Endothelial cell of umbilical vein (primary cell): ENCODE results near the gene FRS2. TPM values are rescaled to one million over a fixed set of nuclear protein-coding genes. Genes with fewer than 3 reads are reported as not detected.

Experiments
- BruUV-seq: library from RNA; stranded (reverse); fragments of 400-500 nt; replicated peaks from 2 replicates; lab custom pipeline; 2021; lab: Mats Ljungman, UMichigan
- CTCF ChIA-PET: fragments of 300-600, 350-600 bp; sonication (Branson Sonifier 250); formaldehyde crosslinking; loops from one replicate; lab custom pipeline; 2021; ENCODE audit warnings: antibody characterized with exemption, inconsistent platforms; lab: Charles Lee
- POLR2A ChIA-PET: fragments of 300-600, 350-600 bp; sonication (Branson Sonifier 250); formaldehyde crosslinking; loops from one replicate; lab custom pipeline; 2021; ENCODE audit warnings: antibody characterized with exemption, inconsistent platforms; lab: Charles Lee
- DNase-seq: peaks from one replicate; pipeline ENCODE4 v3.0.0-alpha.2; 2011; ENCODE audit warnings: low read depth, low spot score
- FAIRE-seq: peaks from 2 replicates; lab custom pipeline; 2011; peaks lifted over from hg19 to GRCh38; lab: Jason Lieb, UNC
- H2AFZ ChIP-seq: 2 replicates; pipeline ENCODE4 v1.6.0; 2012; ENCODE audit warnings: low read depth, low read length, control low read depth, inconsistent platforms
- H3K27ac ChIP-seq: 2 replicates; pipeline ENCODE4 v1.5.1; 2011; ENCODE audit warnings: low read depth, mild to moderate bottlenecking, control low read depth, low read length, moderate library complexity; ENCODE audit not compliant: insufficient read depth
- H3K27me3 ChIP-seq, 2 experiments: 2 replicates each; pipeline versions ENCODE4 v1.6.0 to v1.6.1; 2011; ENCODE audit warnings: low read length in 2 of 2, mixed read lengths in 1 of 2; ENCODE audit not compliant: control insufficient read depth in 2 of 2, insufficient read depth in 2 of 2
- H3K36me3 ChIP-seq, 2 experiments: 2 replicates in 1 of 2; 3 replicates in 1 of 2; pipeline ENCODE4 v1.5.1; 2011; ENCODE audit warnings: low read length in 2 of 2, mild to moderate bottlenecking in 1 of 2, moderate library complexity in 1 of 2; ENCODE audit not compliant: control insufficient read depth in 2 of 2, insufficient read depth in 2 of 2; ENCODE audit errors: extremely low read depth in 1 of 2
- H3K4me1 ChIP-seq: 3 replicates; pipeline ENCODE4 v1.5.1; 2011; ENCODE audit warnings: mild to moderate bottlenecking, low read length; ENCODE audit not compliant: control insufficient read depth, insufficient read depth; ENCODE audit errors: extremely low read depth
- H3K4me2 ChIP-seq: 2 replicates; pipeline ENCODE4 v1.6.1; 2011; ENCODE audit warnings: low read length, control low read depth, mixed read lengths; ENCODE audit not compliant: insufficient read depth
- H3K4me3 ChIP-seq, 3 experiments: fragments of 200-600 bp in 1 of 3; sonication (generic), shearing (Covaris generic) in 1 of 3; replicated peaks in 1 of 3; 2 replicates each; pipeline ENCODE4 v1.5.1; 2011 to 2016; ENCODE audit warnings: control low read depth in 3 of 3, low read length in 3 of 3, mild to moderate bottlenecking in 2 of 3, inconsistent platforms in 1 of 3, low read depth in 1 of 3, moderate library complexity in 1 of 3; ENCODE audit not compliant: insufficient read depth in 1 of 3
- H3K79me2 ChIP-seq: 2 replicates; pipeline ENCODE4 v1.6.0; 2012; ENCODE audit warnings: low read length, inconsistent platforms; ENCODE audit not compliant: control insufficient read depth, insufficient read depth
- H3K9ac ChIP-seq: replicated peaks from 2 replicates; pipeline ENCODE3; 2011; ENCODE audit warnings: low read length, control low read depth; ENCODE audit not compliant: insufficient read depth; ENCODE audit errors: extremely low read depth
- H3K9me1 ChIP-seq: replicated peaks from 3 replicates; pipeline ENCODE4 v1.6.0; 2011; ENCODE audit warnings: mild to moderate bottlenecking, low read length; ENCODE audit not compliant: control insufficient read depth, insufficient read depth; ENCODE audit errors: extremely low read depth
- H3K9me3 ChIP-seq: replicated peaks from 2 replicates; pipeline ENCODE4 v1.5.1; 2012; ENCODE audit warnings: low read length, inconsistent platforms; ENCODE audit not compliant: control insufficient read depth, insufficient read depth
- H4K20me1 ChIP-seq: replicated peaks from 2 replicates; pipeline ENCODE3; 2011; ENCODE audit warnings: mild to moderate bottlenecking, low read length; ENCODE audit not compliant: control insufficient read depth, insufficient read depth; ENCODE audit errors: extremely low read depth
- EZH2 ChIP-seq: IDR thresholded peaks from 2 replicates; pipeline ENCODE4 v1.6.1; 2012; ENCODE audit warnings: borderline replicate concordance, low read depth, mild to moderate bottlenecking, moderate library complexity, low read length, inconsistent platforms; ENCODE audit not compliant: severe bottlenecking
- FOS ChIP-seq: IDR thresholded peaks from 2 replicates; pipeline ENCODE4 v1.6.1; 2011; ENCODE audit warnings: mild to moderate bottlenecking, low read length, moderate library complexity, borderline replicate concordance; ENCODE audit not compliant: insufficient read depth
- GATA2 ChIP-seq: IDR thresholded peaks from 2 replicates; pipeline ENCODE4 v1.7.0; 2011; ENCODE audit warnings: low read depth, mild to moderate bottlenecking, moderate library complexity, mixed read lengths, low read length; ENCODE audit not compliant: insufficient read length, insufficient read depth
- JUN ChIP-seq: IDR thresholded peaks from 2 replicates; pipeline ENCODE4 v1.6.1; 2011; ENCODE audit warnings: borderline replicate concordance, low read depth; ENCODE audit not compliant: insufficient read length, insufficient read depth
- MYC ChIP-seq: IDR thresholded peaks from one replicate; pipeline ENCODE4 v1.6.1; 2011; ENCODE audit warnings: mild to moderate bottlenecking, low read depth, low read length
- POLR2A ChIP-seq: IDR thresholded peaks from 2 replicates; pipeline ENCODE4 v1.6.1; 2012; ENCODE audit warnings: low read depth, mild to moderate bottlenecking, control low read depth, low read length
- POLR2AphosphoS5 ChIP-seq: IDR thresholded peaks from 2 replicates; pipeline ENCODE4 v1.6.1; 2012; ENCODE audit warnings: low read depth, mild to moderate bottlenecking, control low read depth, low read length, moderate library complexity; ENCODE audit not compliant: insufficient read depth
- dilution Hi-C: fragments of 300-500 bp; cut with MboI; formaldehyde crosslinking; loops from one replicate; pipeline ENCODE4 v1.15.0; 2019; ENCODE audit warnings: low sequenced_read_pairs; ENCODE audit not compliant: extremely low pct_ligation_motif_present
- intact Hi-C: fragments of 100-400 bp; cut with micrococcal nuclease; formaldehyde crosslinking; loops from one replicate; pipeline ENCODE4 v1.10.0; 2022
- polyA plus RNA-seq, 4 experiments: library from polyadenylated mRNA; depleted of rRNA in 3 of 4; stranded (reverse) in 3 of 4; unstranded in 1 of 4; fragments of >200 nt; gene quantifications; 2 replicates each; pipeline versions ENCODE4 v1.2.1 to v1.2.3, GENCODE V29; 2011 to 2012; ENCODE audit warnings: missing spikeins in 1 of 4
- total RNA-seq: library from RNA; stranded (reverse); gene quantifications from 2 replicates; pipeline ENCODE4 v1.2.3, GENCODE V29; 2021
- TF ChIP-seq, protein P1 (sequence below), 2 donors: IDR thresholded peaks; 1 replicate in 1 of 2; 2 replicates in 1 of 2; pipeline ENCODE4 v1.5.1; 2011; ENCODE audit warnings: low read length in 2 of 2, mild to moderate bottlenecking in 2 of 2, moderate library complexity in 2 of 2, control low read depth in 1 of 2, inconsistent platforms in 1 of 2, low read depth in 1 of 2; ENCODE audit not compliant: insufficient read depth in 1 of 2; ENCODE audit errors: extremely low read depth in 1 of 2
- TF ChIP-seq, protein P2 (sequence below): IDR thresholded peaks from 2 replicates; pipeline ENCODE4 v1.6.1; 2011; ENCODE audit not compliant: insufficient read depth, insufficient read length

FRS2 gene
- total and polyA plus RNA-seq, 2 donors (not counting 3 experiments of a cell fraction or from before 2014, with no cell fraction given), result 6.3 to 15.5 TPM

DNA sequence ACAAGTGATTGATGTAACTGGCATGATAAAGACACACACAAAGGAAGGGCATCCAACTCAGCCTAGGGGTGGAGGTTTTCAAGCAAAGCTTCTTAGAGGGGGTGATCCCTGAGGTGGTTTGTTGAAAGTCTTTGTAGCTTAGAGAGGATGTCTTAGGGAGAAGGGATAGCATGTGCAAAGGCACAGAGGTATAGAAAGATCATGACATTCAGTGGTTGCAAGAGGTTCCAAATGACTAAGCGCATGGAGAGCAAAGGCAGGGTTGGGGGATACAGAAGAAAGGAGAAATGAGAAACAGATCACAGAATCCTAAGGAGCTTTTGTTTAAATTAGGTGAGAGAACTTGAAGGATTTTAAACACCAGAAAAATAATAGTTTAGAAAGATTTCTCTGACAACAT is 109.9 kb downstream of the FRS2 start:
- H3K9me3 ChIP-seq, result no peaks in the 10 kb centered on the region
- dilution Hi-C loops (loop anchor here (25.0 kb wide), 1 partner anchor 193 kb away; no protein-coding TSS in a partner anchor), intact Hi-C loops (no loop called here)
- no peaks in the 10 kb centered on the region for H4K20me1 ChIP-seq
- POLR2A ChIA-PET, result no interaction called here
- H2AFZ ChIP-seq, result no peak overlapping the region
- TF ChIP-seq FOS (no peak), JUN (no peak), GATA2 (no peak), POLR2A (no peak), MYC (no peak), POLR2AphosphoS5 (no peak), EZH2 (no peak)
- TF ChIP-seq, protein P1, sequence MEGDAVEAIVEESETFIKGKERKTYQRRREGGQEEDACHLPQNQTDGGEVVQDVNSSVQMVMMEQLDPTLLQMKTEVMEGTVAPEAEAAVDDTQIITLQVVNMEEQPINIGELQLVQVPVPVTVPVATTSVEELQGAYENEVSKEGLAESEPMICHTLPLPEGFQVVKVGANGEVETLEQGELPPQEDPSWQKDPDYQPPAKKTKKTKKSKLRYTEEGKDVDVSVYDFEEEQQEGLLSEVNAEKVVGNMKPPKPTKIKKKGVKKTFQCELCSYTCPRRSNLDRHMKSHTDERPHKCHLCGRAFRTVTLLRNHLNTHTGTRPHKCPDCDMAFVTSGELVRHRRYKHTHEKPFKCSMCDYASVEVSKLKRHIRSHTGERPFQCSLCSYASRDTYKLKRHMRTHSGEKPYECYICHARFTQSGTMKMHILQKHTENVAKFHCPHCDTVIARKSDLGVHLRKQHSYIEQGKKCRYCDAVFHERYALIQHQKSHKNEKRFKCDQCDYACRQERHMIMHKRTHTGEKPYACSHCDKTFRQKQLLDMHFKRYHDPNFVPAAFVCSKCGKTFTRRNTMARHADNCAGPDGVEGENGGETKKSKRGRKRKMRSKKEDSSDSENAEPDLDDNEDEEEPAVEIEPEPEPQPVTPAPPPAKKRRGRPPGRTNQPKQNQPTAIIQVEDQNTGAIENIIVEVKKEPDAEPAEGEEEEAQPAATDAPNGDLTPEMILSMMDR (IDR thresholded peaks at IDR 0.05; ENCODE audit: extremely low read depth in 1 of 2, insufficient read depth in 1 of 2, low read depth in 1 of 2, low read length in 2 of 2), result no peak
- TF ChIP-seq, protein P2, sequence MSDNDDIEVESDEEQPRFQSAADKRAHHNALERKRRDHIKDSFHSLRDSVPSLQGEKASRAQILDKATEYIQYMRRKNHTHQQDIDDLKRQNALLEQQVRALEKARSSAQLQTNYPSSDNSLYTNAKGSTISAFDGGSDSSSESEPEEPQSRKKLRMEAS, result no peak
- H3K9me1 ChIP-seq, result no peaks in the 10 kb centered on the region
- no peaks in the 10 kb centered on the region for H3K79me2 ChIP-seq
- CTCF ChIA-PET, result interaction anchor here (0.7 to 2.8 kb wide), 5 partner anchors 10 to 1062 kb away, joined by 3 to 39 read pairs (median 4); no protein-coding TSS in a partner anchor
- no peak overlapping the region for H3K4me3 ChIP-seq
- no peak overlapping the region for H3K9ac ChIP-seq
- H3K4me1 ChIP-seq, result no peaks in the 10 kb centered on the region
- no peaks in the 10 kb centered on the region for H3K36me3 ChIP-seq
- BruUV-seq, result no TSS peak
- H3K27ac ChIP-seq, result no peak overlapping the region
- no peaks in the 10 kb centered on the region for H3K27me3 ChIP-seq
- DNase-seq, result no peak
- no peak overlapping the region for H3K4me2 ChIP-seq
- FAIRE-seq, result no peak
